GM19025 (cell line): ENCODE data around the gene UTY.
A peak's percentile ranks its signal among the peaks of the same experiment; 100 is the strongest.

Experiments
- ATAC-seq: cut with Tn5 transposase; IDR thresholded peaks from one replicate; pipeline ENCODE4 v1.9.1; 2021; ENCODE audit warnings: mild to moderate bottlenecking, low read depth, moderate library complexity; ENCODE audit not compliant: unreplicated experiment

The UTY gene

DNA sequence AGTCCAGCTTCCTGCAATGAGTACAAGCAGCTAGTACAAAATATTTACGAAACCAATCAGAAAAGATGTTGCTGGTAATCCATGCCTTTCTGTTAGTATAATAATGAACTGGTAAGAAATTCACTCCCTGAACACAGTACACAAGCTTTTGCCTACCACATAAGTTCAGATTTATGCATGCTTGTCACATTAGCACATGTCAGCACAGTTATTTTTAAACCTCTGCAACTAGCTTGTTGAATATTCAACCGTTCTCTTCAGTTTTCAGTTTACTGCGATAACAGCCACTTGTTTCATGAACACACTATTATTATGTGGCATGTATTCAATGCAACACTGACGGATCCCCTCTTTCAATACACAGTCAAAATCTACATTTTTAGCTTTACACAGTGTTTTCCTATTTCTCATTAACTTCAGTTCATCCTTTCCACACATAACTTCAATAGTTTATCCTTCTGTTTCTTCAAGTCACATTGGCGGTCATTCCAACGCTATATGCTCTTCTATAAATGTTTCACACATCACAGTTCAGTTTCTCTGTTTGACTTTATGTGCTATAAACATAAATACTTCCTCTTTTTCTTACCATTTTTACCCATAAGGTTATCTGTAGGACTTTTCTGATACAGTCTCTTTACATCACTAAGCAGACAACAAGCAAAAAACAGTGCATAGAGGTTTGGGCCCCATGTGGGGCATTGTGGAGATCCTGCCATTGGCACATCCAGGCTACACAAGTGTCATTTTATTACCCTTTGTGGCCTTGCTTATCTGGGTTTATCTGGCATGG is 62.8 kb downstream of the UTY start:
- peak; percentile 60 for ATAC-seq

DNA sequence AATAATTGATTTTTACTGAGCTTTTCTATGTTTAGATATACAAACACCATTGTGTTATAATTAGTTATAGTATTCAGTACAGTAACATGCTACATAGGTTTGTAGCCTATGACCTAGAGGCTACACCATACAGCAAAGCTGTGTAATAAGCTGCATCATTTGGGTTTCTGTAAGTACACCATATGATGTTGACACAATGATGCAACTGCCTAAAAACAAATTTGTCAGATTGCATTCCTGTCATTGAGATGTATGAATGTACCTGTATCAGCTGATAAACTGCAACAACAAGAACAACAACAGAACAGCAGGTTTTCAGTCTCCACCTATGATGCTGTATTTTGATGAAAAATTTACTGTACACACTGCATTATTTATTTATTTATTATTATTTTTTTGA is 64.3 kb downstream of the UTY start:
- no peak for ATAC-seq

DNA sequence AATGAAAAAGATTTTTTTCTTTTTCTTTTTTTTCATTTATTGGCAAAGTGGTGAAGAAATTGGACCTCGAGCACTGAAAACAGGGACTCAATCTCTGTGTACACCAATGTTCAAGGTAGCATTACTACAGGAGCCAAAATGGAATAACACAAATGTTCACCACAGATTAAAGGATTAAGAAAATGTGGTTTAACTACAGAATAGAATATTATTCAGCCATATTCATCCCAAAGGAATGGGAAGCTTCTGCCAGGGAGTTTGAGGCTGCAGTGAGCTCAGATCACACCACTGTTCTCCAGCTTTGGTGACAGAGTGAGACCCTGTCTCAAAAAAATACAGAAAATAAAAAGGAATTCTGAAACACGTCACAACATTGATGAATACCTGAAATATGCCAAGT is 81.0 kb downstream of the UTY start:
- ATAC-seq = no peak

DNA sequence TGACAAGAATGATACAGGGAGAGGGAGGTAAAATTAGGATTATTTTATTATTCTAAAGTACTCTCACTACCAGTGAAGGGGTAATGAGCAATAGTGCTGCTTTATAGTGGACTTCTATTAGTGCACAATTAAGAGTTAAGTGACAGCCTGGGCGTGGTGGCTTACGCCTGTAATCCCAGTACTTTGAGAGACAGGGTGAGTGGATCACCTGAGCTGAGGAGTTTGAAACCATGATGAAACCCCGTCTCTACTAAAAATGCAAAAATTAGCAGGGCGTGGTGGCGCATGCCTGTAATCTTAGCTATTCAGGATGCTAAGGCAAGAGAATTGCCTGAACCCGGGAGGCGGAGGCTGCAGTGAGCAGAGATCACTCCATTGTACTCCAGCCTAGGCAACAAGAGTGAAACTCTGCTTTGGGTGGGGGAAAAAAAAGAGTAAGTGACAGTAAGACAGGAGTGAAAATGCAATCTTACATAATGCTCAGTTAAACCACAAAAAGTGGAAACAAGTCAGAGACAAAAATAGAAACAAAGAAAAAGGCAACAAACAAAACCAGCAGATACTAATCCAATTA is 98.6 kb downstream of the UTY start:
- no peak for ATAC-seq

DNA sequence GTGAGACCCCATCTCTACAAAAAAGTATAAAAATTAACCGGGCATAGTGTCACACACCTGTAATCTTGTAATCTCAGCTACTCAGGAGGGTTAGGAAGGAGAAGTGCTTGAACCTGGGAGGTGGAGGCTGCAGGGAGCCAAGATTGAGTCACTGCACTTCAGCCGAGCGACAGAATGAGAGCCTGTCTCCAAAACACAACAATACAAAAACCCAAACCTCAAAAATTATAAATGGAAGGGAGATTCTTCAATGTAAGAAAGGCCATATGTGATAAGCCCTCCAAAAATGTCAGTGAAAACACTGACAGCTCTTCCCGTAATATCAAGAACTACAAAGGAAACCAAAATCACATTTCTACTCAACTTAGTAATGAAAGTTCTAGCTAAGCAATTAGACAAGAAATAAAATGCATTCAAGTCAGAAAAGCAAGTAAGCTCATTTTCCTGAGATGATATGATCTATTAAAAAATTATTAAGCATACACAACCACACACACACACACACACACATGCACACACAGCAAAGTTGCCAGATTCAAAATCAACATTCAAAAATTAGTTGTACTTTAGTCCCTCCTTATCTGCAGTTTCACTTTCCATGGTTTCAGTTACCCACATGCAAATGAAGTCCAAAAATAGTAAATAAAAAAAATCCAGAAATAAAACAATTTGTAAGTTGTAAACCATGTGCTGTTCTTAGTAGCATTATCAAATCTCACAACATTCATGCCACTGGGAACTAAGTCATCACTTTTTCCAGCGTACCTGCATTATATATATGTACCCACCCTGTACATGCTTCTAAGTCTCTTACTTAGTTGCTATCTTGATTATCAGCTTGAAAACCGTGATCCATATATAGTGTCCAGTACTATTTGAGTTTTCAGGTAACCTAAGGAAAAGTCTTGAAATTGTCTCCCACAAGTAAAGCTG is 108.7 kb downstream of the UTY start:
- ATAC-seq = no peak

DNA sequence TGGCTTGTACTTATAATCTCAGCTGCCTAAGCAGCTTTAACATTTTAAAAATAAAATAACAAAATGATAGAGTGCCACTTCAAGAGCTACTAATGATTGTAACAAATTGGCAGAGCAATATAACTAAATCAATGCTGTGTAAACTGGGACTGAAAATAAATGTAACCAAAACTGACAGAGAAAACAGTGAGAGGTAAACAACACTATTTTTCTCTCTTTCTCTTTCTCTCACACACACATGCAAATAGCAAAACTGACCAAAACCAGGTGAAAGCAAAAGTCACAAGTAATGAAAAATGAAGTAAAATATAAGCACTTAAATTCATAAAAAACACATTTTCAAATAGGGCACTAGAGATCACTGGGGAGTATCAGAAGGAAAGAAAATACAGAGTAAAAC is 109.6 kb downstream of the UTY start:
- ATAC-seq = no peak

DNA sequence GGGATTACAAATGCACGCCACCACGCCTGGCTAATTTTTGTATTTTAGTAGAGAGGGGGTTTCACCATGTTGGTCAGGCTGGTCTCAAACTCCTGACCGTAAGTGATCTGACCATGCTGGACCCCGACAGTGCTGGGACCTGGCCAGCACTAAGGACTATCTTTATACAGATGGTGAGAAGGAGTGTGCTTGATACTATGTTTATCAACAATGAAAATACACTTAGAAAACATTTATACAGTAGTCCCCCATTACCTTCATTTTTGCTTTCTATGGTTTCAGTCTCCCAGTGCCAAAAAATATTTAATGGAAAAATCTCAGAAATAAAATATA is 111.4 kb downstream of the UTY start:
- ATAC-seq = no peak

DNA sequence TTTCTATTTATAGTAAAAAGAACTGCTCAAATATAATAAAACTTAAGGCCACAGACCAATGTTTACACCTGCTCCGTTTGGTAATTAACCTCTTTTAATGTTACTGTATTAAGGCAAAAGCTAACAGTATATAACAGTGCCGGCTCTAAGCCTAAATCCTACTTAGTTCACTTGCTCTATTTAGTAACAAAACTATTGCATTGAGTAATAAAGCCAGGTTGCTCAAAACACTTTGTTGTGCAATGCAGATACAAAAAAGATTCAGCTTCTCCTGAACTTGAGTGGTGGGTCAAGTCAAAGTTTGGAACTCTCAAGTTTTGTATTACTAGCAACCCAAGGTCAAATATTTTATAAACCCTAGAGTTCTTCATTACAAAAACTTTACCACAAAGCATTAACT is 116.2 kb downstream of the UTY start:
- ATAC-seq = no peak

DNA sequence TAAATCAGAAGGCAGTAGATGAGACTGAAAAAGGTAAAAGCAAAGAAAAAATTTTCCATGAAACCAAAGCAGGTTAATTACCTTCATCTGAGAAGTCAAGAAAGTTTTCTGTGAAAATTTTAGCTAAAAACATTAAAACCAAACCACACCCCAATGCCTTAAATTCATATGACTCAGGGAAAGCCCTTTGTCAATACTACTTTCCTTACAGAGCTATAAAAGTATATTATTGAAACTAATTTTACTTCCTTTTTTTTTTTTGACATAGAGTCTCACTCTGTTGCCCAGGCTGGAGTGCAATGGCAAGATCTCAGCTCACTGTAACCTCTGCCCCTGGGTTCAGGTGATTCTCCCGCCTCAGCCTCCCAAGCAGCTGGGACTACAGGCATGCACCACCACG is 117.2 kb downstream of the UTY start:
- no peak for ATAC-seq

DNA sequence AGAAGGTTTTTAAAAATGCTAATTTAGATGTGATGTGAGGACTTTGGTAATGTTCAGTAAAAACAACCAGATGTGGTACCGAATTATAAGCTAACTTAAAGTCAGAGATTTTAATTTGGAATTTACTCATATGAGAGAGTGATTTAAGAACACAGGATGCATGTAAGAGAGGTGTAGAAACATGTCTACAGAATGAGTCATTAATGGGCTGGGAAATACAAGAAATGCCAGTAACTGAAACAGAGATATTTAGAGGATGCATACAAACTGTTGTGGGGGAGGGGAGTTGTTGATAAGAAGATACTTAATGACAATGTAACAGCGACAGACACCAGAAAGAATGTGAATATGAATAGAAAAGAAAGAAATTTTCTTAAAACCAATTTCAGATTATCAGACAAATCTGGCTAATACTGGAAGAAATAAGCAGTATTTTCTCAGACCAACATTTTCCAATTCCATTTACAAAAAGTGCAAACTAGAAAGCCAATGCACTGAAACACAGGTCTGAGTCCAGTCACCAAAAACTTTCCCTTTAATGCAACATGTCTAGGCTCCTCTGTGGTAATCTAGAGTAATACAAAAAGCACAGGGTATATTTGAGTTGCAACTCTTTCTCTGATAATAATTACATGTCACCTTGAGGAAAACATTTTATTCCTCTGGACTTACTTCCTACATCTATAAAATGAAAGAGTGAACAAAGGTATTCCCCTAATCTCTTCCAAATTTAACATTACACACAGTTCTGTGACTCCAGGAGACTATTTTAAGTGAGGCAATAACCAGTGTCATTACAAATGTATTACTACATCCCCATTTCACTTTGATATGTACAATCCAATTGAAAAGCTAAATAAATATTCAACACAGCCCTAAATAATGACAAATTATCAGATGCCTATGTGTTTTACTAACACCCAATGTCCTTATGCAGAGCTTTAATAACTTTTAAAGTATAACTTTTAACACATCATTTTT is 117.9 kb downstream of the UTY start:
- ATAC-seq = no peak

DNA sequence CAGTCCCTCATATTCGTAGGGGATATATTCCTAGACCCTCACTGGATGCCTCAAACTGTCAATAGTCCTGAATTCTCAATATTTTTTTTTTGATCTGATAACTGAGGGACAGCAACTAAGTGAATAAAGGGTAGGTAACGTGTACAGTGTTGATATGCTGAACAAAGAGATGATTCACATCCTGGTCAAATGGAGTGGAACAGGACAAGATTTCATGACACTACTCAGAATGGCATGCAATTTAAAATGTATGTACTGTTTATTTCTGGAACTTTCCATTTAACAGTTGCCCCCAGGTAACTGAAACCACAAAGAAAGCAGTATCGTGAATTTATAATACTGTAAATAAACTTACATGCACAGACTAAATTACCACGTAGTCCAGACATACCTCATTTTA is 128.4 kb downstream of the UTY start:
- no peak for ATAC-seq

DNA sequence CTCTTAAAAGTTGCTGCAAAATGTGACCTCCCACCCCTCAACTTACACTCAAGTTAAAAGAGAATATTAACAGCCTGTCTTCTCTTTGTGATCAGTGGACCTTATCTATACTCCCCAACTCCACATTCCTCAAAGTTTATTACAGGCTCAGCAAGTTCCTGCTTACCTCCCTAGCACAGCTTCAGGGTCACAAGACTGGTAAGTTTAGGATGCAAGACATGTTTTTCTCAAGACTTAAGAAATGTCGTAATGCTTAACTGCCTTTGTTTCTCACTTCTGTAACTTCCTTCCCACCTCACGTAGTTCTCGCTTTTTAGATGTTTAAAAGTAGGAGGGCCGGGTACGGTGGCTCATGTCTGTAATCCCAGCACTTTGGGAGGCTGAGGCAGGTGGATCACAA is 132.7 kb downstream of the UTY start:
- no peak for ATAC-seq

DNA sequence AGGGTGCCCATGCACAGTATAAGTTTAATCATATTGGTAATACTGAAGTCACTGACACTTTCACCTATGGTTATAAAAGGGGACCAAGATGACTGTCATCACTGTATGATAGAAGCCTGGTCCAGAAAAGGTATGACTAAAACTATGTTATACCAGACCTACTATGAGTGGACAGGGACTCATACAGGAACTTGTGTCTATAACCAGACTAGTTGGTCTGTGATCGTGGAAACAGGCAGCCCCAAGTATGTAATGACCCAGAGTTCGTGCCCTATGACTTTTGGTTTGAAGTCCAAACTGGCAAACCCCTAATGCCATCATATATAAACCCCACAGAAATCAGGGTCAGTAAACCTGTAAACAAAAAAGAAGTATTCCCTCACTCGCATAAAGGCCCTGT is 134.3 kb downstream of the UTY start:
- ATAC-seq = no peak

DNA sequence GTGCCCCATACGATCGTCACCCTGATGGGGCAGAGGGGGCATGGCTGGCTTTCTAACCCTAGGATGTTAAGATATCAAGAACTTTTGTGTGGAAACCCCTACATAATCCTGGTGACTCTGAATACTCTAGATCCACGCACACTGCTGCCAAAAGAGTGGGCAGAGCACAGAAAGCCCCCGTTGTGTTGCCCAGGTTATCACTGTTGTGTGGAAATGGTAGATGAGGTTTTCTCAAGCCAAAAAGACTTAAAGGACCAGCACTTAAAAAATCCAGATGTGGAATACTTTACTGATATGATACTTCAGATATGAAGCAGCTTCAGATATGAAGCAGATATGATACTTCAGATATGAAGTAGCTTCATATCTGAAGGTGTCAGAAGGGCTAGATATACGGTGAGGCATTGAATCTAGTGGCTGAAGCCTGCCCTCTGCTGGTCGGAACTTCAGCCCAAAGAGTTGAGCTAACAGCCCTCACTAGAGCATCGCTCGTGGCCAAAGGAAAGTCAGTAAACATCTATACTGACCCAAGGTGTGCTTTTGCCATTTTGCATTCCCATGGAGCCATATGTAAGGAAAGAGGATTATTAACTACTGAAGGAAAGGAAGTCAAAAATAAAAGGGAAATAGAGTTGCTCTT is 136.4 kb downstream of the UTY start:
- no peak for ATAC-seq

DNA sequence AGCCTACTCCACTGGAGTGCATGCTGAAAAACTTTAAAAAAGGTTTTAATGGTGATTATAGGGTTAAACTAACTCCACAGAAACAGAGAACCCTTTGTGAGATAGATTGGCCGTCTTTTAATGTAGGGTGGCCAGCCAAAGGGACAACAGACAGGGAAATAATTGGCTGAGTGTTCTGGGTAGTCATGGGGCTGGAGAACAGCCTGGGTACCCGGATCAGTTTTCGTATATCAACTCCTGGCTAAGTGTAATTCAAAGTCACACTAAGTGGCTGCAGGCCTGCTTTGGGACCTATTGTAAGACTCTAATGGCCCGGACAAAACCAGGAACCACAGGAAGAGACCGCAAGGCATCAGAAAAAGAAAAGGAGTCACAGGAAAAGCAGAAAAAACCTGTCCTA is 139.9 kb downstream of the UTY start:
- ATAC-seq = no peak

DNA sequence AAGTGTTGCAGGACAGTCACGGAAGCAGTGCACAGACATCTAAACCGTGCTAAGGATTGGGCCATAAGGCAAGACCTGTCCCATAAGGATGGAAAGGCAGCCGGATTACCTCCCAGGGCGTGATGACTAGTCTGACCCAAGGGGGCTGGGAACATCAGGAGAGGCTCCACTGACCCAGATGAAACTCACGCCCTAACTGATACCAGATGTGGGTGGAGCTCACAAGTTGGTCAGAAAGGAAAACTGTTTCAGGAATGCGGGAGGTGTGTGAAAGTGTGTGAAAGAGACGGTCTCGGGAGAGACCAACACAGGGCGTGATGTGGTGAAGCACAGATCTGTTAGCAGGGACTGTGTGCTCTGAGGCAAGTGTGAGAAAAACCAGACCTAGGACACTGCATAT is 140.5 kb downstream of the UTY start:
- no peak for ATAC-seq

DNA sequence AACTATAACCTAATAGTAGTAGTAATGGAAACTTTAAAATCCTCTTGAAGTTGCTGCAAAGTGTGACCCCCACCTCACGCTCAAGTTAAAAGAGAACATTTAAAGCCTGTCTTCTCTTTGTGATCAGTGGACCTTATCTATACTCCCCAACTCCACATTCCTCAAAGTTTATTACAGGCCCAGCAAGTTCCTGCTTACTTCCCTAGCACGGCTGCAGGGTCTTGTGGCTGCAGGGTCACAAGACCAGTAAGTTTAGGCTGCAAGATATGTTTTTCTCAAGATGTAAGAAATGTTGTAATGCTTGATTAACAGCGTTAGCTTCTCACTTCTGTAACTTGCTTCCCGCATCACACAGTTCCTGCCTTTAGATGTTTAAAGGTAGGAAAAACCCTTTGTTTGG is 141.1 kb downstream of the UTY start:
- no peak for ATAC-seq

DNA sequence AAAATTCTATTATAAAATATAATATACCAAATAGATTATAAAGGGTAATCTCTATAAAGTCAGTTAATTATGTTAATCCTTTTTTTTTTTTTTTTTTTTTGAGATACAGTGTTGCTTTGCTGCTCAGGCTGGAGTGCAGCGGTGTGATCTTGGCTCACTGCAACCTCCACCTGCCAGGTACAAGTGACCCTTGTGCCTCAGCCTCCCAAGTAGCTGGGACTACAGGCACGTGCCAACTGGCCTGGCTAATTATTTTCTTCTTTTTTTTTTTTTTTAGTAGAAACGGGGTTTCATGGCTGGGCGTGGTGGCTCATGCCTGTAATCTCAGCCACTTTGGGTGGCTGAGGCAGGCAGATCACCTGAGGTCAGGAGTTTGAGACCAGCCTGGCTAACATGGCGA is 141.9 kb downstream of the UTY start:
- ATAC-seq = no peak

DNA sequence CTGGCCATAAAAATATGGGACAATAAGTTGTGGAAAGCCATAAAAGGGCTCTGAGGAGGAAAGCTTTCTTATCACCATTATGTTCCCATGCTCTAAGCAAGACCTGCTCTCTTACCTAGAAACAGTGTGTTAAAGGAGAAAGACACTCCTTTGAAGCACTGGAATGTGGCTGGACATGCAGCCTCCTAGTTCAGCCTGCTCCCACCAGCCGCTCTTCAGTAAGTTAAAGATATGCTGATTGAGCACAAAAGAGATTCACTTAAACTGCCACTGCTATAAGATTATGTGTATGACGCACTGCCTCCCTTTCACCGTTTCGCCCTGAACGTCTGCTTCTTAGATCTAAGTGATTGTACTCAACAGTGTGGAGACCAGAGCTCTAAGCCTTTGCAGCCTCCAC is 146.0 kb downstream of the UTY start:
- no peak for ATAC-seq

DNA sequence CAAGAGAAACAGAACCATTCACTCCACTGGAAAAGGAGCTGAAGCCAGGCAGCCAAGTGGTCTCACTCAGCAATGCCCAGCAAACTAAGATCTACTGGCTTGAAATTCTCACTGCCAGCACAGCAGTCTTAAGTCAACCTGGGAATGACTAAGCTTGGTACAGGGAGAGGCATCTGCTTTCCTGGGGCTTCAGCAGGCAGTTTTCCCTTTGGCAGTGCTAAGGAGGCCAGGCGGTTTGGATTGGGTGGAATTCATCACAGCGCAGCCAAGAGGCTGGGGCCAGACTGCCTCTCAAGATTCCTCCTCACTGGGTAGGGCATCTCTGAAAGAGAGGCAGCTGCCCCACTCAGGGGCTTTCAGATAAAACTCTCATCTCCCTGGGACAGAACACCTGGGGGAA is 149.2 kb downstream of the UTY start:
- no peak for ATAC-seq
